K562 (cell line): ENCODE data around the gene APOO. TPM values are rescaled to one million over a fixed set of nuclear protein-coding genes. Genes with fewer than 3 reads are reported as not detected.

Source experiments
- ATAC-seq: fragments of 200-7000 bp; cut with Tn5 transposase; 3 replicates; pipeline ENCODE4 v1.9.1; 2020; ENCODE audit warnings: moderate library complexity
- BruUV-seq: library from RNA; stranded (reverse); fragments of 400-500 nt; replicated peaks from 2 replicates; lab custom pipeline; 2021; lab: Mats Ljungman, UMichigan
- CTCF ChIA-PET: fragments of 300-600 bp; formaldehyde crosslinking; extraction: SDS; loops from one replicate; lab custom pipeline; 2021; ENCODE audit warnings: low intra/inter-chr PET ratio; lab: Yijun Ruan, JAX
- POLR2A ChIA-PET: fragments of 300-600, 350-650 bp; sonication (Branson Sonifier 250); formaldehyde crosslinking; extraction: SDS; loops from one replicate; lab custom pipeline; 2021; ENCODE audit warnings: antibody characterized with exemption, inconsistent platforms; lab: Yijun Ruan, JAX
- DNase-seq, 4 experiments: peaks; one replicate each; pipeline versions ENCODE4 v3.0.0 to v3.0.0-alpha.2; 2011 to 2018; ENCODE audit warnings: low spot score in 3 of 4, mixed read lengths in 3 of 4; ENCODE audit errors: extremely low read depth in 1 of 4
- FAIRE-seq: peaks from 2 replicates; lab custom pipeline; 2011; peaks lifted over from hg19 to GRCh38; lab: Jason Lieb, UNC
- H2AFZ ChIP-seq: 2 replicates; pipeline ENCODE4 v1.6.0; 2011; ENCODE audit warnings: low read depth, low read length, control low read depth, inconsistent platforms
- H3K27ac ChIP-seq: fragments of 200-600 bp; 3 replicates; pipeline ENCODE4 v1.8.0; 2011; ENCODE audit warnings: low read depth, mild to moderate bottlenecking, control low read depth, inconsistent platforms, low read length, moderate library complexity, mixed read lengths; ENCODE audit errors: extremely low read depth
- H3K27me3 ChIP-seq, 2 experiments: fragments of 300-600 bp in 1 of 2; 2 replicates in 1 of 2; 3 replicates in 1 of 2; pipeline versions ENCODE4 v1.6.0 to v1.8.0; 2011; ENCODE audit warnings: inconsistent platforms in 2 of 2, low read length in 2 of 2, mild to moderate bottlenecking in 1 of 2, mixed read lengths in 1 of 2, moderate library complexity in 1 of 2; ENCODE audit not compliant: control insufficient read depth in 2 of 2, insufficient read depth in 2 of 2
- H3K36me3 ChIP-seq: fragments of 300-600 bp; 3 replicates; pipeline ENCODE4 v1.8.0; 2011; ENCODE audit warnings: mild to moderate bottlenecking, low read length, inconsistent platforms; ENCODE audit not compliant: control insufficient read depth, insufficient read depth
- H3K4me1 ChIP-seq, 2 experiments: fragments of 200-600 bp in 1 of 2; replicated peaks in 1 of 2; 2 replicates in 1 of 2; 3 replicates in 1 of 2; pipeline versions ENCODE4 v1.5.1 to v1.8.0; 2011; ENCODE audit warnings: inconsistent platforms in 2 of 2, low read length in 2 of 2, mild to moderate bottlenecking in 1 of 2, mixed read lengths in 1 of 2, moderate library complexity in 1 of 2; ENCODE audit not compliant: control insufficient read depth in 2 of 2, insufficient read depth in 2 of 2
- H3K4me2 ChIP-seq: 2 replicates; pipeline ENCODE4 v1.6.1; 2011; ENCODE audit warnings: low read length, control low read depth, inconsistent platforms, mixed read lengths; ENCODE audit not compliant: insufficient read depth
- H3K4me3 ChIP-seq: fragments of 200-600 bp; sonication (generic), shearing (Covaris generic); 2 replicates; pipeline ENCODE4 v1.5.1; 2016; ENCODE audit warnings: control low read depth, inconsistent platforms
- H3K79me2 ChIP-seq: fragments of 200-600 bp; 3 replicates; pipeline ENCODE4 v1.8.0; 2011; ENCODE audit warnings: low read length, inconsistent platforms; ENCODE audit not compliant: control insufficient read depth, insufficient read depth
- H3K9ac ChIP-seq, 2 experiments: 2 replicates each; pipeline versions ENCODE4 v1.6.0 to v1.6.1; 2011; ENCODE audit warnings: low read depth in 2 of 2, low read length in 2 of 2, control low read depth in 1 of 2, inconsistent platforms in 1 of 2, mild to moderate bottlenecking in 1 of 2, mixed read lengths in 1 of 2; ENCODE audit not compliant: insufficient read depth in 1 of 2
- H3K9me1 ChIP-seq: one replicate; pipeline ENCODE4 v1.6.0; 2011; ENCODE audit warnings: inconsistent platforms, mild to moderate bottlenecking, low read length, moderate library complexity; ENCODE audit not compliant: control insufficient read depth, insufficient read depth
- H3K9me3 ChIP-seq: replicated peaks from 2 replicates; pipeline ENCODE4 v1.5.1; 2011; ENCODE audit warnings: low read depth, low read length, inconsistent platforms; ENCODE audit not compliant: control insufficient read depth, insufficient read depth
- H4K20me1 ChIP-seq: replicated peaks from 2 replicates; pipeline ENCODE4 v1.6.1; 2011; ENCODE audit warnings: low read length, inconsistent platforms, mixed read lengths; ENCODE audit not compliant: control insufficient read depth, insufficient read depth
- BACH1 ChIP-seq: fragments of 200-800 bp; sonication (Bioruptor generic); IDR thresholded peaks from 2 replicates; pipeline ENCODE4 v1.6.1; 2016; ENCODE audit warnings: missing genetic modification characterization, missing compliant biosample characterization
- CCNT2 ChIP-seq: IDR thresholded peaks from 2 replicates; pipeline ENCODE4 v1.6.1; 2011; ENCODE audit warnings: borderline replicate concordance, low read depth, mild to moderate bottlenecking, moderate library complexity, mixed read lengths, low read length; ENCODE audit not compliant: insufficient read length; ENCODE audit errors: extremely low read depth
- CREB3 ChIP-seq: fragments of 450-650 bp; conservative IDR thresholded peaks from 2 replicates; pipeline ENCODE4 v1.6.1; 2016; ENCODE audit warnings: missing genetic modification characterization, low read depth, mild to moderate bottlenecking, missing compliant biosample characterization, moderate library complexity
- DACH1 ChIP-seq: fragments of 450-650 bp; IDR thresholded peaks from 2 replicates; pipeline ENCODE4 v1.6.1; 2018; ENCODE audit not compliant: partially characterized antibody
- ESRRA ChIP-seq: fragments of 450-650 bp; IDR thresholded peaks from 2 replicates; pipeline ENCODE4 v1.6.1; 2014; ENCODE audit warnings: low read depth, mild to moderate bottlenecking, moderate library complexity, borderline replicate concordance
- FOSL1 ChIP-seq: fragments of 200-800 bp; sonication (Bioruptor generic); conservative IDR thresholded peaks from 2 replicates; pipeline ENCODE4 v1.6.1; 2016; ENCODE audit warnings: missing genetic modification characterization, missing compliant biosample characterization
- HDAC8 ChIP-seq: fragments of 450-650 bp; IDR thresholded peaks from 2 replicates; pipeline ENCODE4 v1.6.1; 2016; ENCODE audit warnings: mild to moderate bottlenecking, missing genetic modification characterization, moderate library complexity, missing compliant biosample characterization
- MYC ChIP-seq, 2 experiments: fragments of 250-450 bp in 1 of 2; sonication (Bioruptor Pico) in 1 of 2; IDR thresholded peaks; 2 replicates each; pipeline versions ENCODE4 v1.5.1 to v1.6.1; 2012 to 2021; ENCODE audit warnings: low read depth in 2 of 2, borderline replicate concordance in 1 of 2, improper control_type of control experiment in 1 of 2, low read length in 1 of 2, mild to moderate bottlenecking in 1 of 2, moderate library complexity in 1 of 2
- NCOA4 ChIP-seq: fragments of 450-650 bp; IDR thresholded peaks from 2 replicates; pipeline ENCODE4 v1.6.1; 2018; ENCODE audit warnings: mild to moderate bottlenecking; ENCODE audit not compliant: partially characterized antibody
- NCOR1 ChIP-seq: fragments of 450-650 bp; IDR thresholded peaks from 2 replicates; pipeline ENCODE4 v1.6.1; 2016; ENCODE audit warnings: mild to moderate bottlenecking, moderate library complexity
- PKNOX1 ChIP-seq: fragments of 450-650 bp; IDR thresholded peaks from 2 replicates; pipeline ENCODE4 v1.6.1; 2016
- SMARCA5 ChIP-seq: fragments of 450-650 bp; IDR thresholded peaks from 2 replicates; pipeline ENCODE4 v1.6.1; 2016
- SRSF9 ChIP-seq: fragments of 200-400 bp; formaldehyde crosslinking; IDR thresholded peaks from 2 replicates; pipeline ENCODE4 v1.6.1; 2017; ENCODE audit warnings: low read depth, low read length, borderline replicate concordance
- ZNF395 ChIP-seq: fragments of 200-800 bp; sonication (Bioruptor generic); IDR thresholded peaks from 2 replicates; pipeline ENCODE4 v1.6.1; 2017; ENCODE audit warnings: missing genetic modification characterization, missing compliant biosample characterization
- WGBS: fragments of 100-300 bp; shearing (Covaris generic); methylation state at CpG from one replicate; pipeline ENCODE4 v1.1.6; 2016; ENCODE audit warnings: low coverage, mixed read lengths; ENCODE audit not compliant: insufficient coverage; ENCODE audit errors: missing lambda C conversion rate; 5-methylcytosine and 5-hydroxymethylcytosine counted together
- in situ Hi-C: fragments of 300-500 bp; cut with MboI; formaldehyde crosslinking; loops from 4 replicates; pipeline ENCODE4 v1.15.0; 2018; ENCODE audit warnings: inconsistent platforms, mixed read lengths
- intact Hi-C: fragments of 100-400 bp; cut with micrococcal nuclease; formaldehyde crosslinking; loops from 2 replicates; pipeline ENCODE4 v1.14.2; 2022
- polyA plus RNA-seq, 8 experiments: library from polyadenylated mRNA; depleted of rRNA in 4 of 8; stranded (reverse) in 5 of 8; unstranded in 3 of 8; fragments of >200 nt; fragmentation: Nextera tagmentation in 2 of 8; fragmentation: Illumina TruSeq in 1 of 8; extraction: Ambion mirVana in 2 of 8; extraction: Trizol in 1 of 8; gene quantifications; 2 replicates each; pipeline versions ENCODE4 v1.2.1 to v1.2.3, GENCODE V29; 2011 to 2014; ENCODE audit warnings: inconsistent platforms in 1 of 8, missing spikeins in 1 of 8
- total RNA-seq, 7 experiments: library from RNA; depleted of rRNA in 6 of 7; stranded (reverse); fragments of >200 nt in 6 of 7; fragmentation: Illumina TruSeq in 2 of 7; extraction: Trizol in 2 of 7; gene quantifications; 2 replicates each; pipeline versions ENCODE4 v1.2.1 to v1.2.3, GENCODE V29; 2011 to 2021; ENCODE audit warnings: low replicate concordance in 1 of 7

APOO gene
- total and polyA plus RNA-seq, 9 of the 15 experiments (the other 6 are each of a cell fraction or from before 2014, with no cell fraction given) = 37.3 to 76.4 (median 60.8) TPM

- WGBS = 2% methylated on average over 9 of the region's 9 CpGs
- no peaks in the 10 kb centered on the region for H3K27me3 ChIP-seq
- no TSS peak for BruUV-seq
- peaks cover 10% of the 10 kb centered on the region for H3K79me2 ChIP-seq
- peak overlapping the region; percentile 66 for H3K4me2 ChIP-seq
- DNase-seq (peak; percentile 29 to 74 (median 52)), FAIRE-seq (peak; percentile 90), ATAC-seq (peak; percentile 88)
- H3K4me3 ChIP-seq = no peak overlapping the region
- peak overlapping the region; percentile 70 to 81; a peak in 3 of 4 replicates for H3K9ac ChIP-seq
- H4K20me1 ChIP-seq = no peaks in the 10 kb centered on the region
- no peaks in the 10 kb centered on the region for H3K9me3 ChIP-seq
- CTCF ChIA-PET = no interaction called here
- peaks cover under 1% of the 10 kb centered on the region; the same call in 2 of the 3 replicates for H3K36me3 ChIP-seq
- in situ Hi-C loops (no loop called here), intact Hi-C loops (loop anchor here (5.0 kb wide), 1 partner anchor 102 kb away; the partner anchor contains the start of gene SAT1)
- peak overlapping the region; percentile 85 for H3K27ac ChIP-seq
- H2AFZ ChIP-seq = peak overlapping the region; percentile 88
- no peaks in the 10 kb centered on the region for H3K9me1 ChIP-seq
- H3K4me1 ChIP-seq = peaks cover 13 to 18% of the 10 kb centered on the region in 2 experiments
- POLR2A ChIA-PET = interaction anchor here (1.1 to 1.6 kb wide), 2 partner anchors 99 to 103 kb away, joined by 3 to 6 read pairs; no protein-coding TSS in a partner anchor
- TF ChIP-seq CREB3 (tag) (peak; percentile 41; the same call in 1 of the 2 replicates), PKNOX1 (peak; percentile 77), DACH1 (no peak), ESRRA (no peak), NCOR1 (0 out of 2 replicates have a peak, but pooled peaks have one; percentile 4), FOSL1 (peak; percentile 91), HDAC8 (0 out of 2 replicates have a peak, but pooled peaks have one; percentile 18), SMARCA5 (no peak), CCNT2 (no peak), BACH1 (no peak), ZNF395 (peak; percentile 76; the same call in 1 of the 2 replicates), MYC (IDR thresholded peaks at IDR 0.05; ENCODE audit: low read depth, low read length) (no peak), MYC (CRISPR knock-in tag; IDR thresholded peaks at IDR 0.05; ENCODE audit: borderline replicate concordance, low read depth) (no peak), NCOA4 (no peak), SRSF9 (no peak)
These were observed 23.9 kb downstream of the APOO start for GRCh38 chrX:23883737-23884354.
